GM10248 (cell line): Measurements from ENCODE around the gene HINT1.

Source experiments
- CTCF ChIA-PET: fragments of 300-600 bp; sonication (Branson Sonifier 250); formaldehyde crosslinking; extraction: SDS; loops from one replicate; lab custom pipeline; 2021; ENCODE audit warnings: antibody characterized with exemption; lab: Yijun Ruan, JAX
- POLR2A ChIA-PET: fragments of 350-650 bp; sonication (Branson Sonifier 250); formaldehyde crosslinking; extraction: SDS; loops from one replicate; lab custom pipeline; 2020; ENCODE audit warnings: antibody characterized with exemption; lab: Yijun Ruan, JAX
- DNase-seq: peaks from one replicate; pipeline ENCODE4 v3.0.0; 2012; ENCODE audit errors: extremely low spot score
- CTCF ChIP-seq: IDR thresholded peaks from 2 replicates; pipeline ENCODE4 v1.5.1; 2012; ENCODE audit warnings: mild to moderate bottlenecking, low read depth; ENCODE audit errors: extremely low read depth, missing control alignments, control extremely low read depth

The HINT1 gene

GRCh38 chr5:131186561-131187256 is 21.7 kb upstream of the HINT1 start:
- no peak for TF ChIP-seq CTCF
- CTCF ChIA-PET: interaction anchor here (1.5 kb wide), 1 partner anchor 8 kb away, joined by 3 read pairs; no protein-coding TSS in a partner anchor
- POLR2A ChIA-PET: no interaction called here
- DNase-seq: no peak

GRCh38 chr5:131185523-131186104 is 20.6 kb upstream of the HINT1 start:
- no peak for DNase-seq
- TF ChIP-seq CTCF: no peak
- CTCF ChIA-PET: interaction anchor here (1.5 to 1.6 kb wide), 2 partner anchors 9 to 11 kb away, joined by 3 read pairs; no protein-coding TSS in a partner anchor
- POLR2A ChIA-PET: no interaction called here

- CTCF ChIA-PET: no interaction called here
- TF ChIP-seq CTCF: no peak
- DNase-seq: no peak
- POLR2A ChIA-PET: no interaction called here
These were observed 17.8 kb upstream of the HINT1 start for GRCh38 chr5:131182839-131183238.

GRCh38 chr5:131180407-131180806 is 15.4 kb upstream of the HINT1 start:
- CTCF ChIA-PET: interaction anchor here (1.4 kb wide), 1 partner anchor 17 kb away, joined by 3 read pairs; no protein-coding TSS in a partner anchor
- POLR2A ChIA-PET: no interaction called here
- no peak for DNase-seq
- TF ChIP-seq CTCF: no peak

GRCh38 chr5:131171276-131171810 is 6.3 kb upstream of the HINT1 start:
- CTCF ChIA-PET: interaction anchor here (1.2 to 1.4 kb wide), 2 partner anchors 10 to 17 kb away, joined by 3 read pairs; no protein-coding TSS in a partner anchor
- no peak for TF ChIP-seq CTCF
- no peak for DNase-seq
- POLR2A ChIA-PET: no interaction called here

- POLR2A ChIA-PET: no interaction called here
- peak; percentile 90 for DNase-seq
- CTCF ChIA-PET: interaction anchor here (1.4 kb wide), 1 partner anchor 18 kb away, joined by 3 read pairs; no protein-coding TSS in a partner anchor
- no peak for TF ChIP-seq CTCF
These were observed 5.7 kb upstream of the HINT1 start, which contains the start of gene LYRM7 for GRCh38 chr5:131170540-131171275. Gene LYRM7, plus strand, starts transcription at chr5:131170944. Its CDS starts 77 bp downstream, at chr5:131171021.
